ENCODE data around the gene RFC2.
"Not testable (repeated sequence)": the region's sequence is repeated elsewhere in the genome, so short reads cannot be mapped to it uniquely, and the experiment has no call there.

RFC2 gene

DNA sequence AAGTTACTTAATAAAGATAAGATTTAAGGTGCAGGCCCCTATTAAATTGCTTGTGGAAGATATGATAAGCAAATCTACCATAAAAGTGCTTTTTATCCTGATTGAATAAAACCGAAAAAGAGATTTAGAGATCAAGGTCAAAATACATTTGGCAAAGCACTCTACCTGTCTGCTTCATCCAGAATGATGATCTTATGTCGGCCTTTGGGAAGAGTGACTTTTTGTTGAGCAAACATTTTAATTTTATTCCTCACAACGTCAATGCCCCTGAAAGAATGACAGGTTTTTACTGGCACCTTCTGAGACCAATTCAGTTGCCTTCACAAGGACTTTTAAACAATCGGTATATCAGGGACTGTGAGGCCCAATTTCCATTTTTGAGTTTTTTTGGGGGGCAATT, 7.7 kb downstream of the RFC2 start:
- no peak for DNase-seq

DNA sequence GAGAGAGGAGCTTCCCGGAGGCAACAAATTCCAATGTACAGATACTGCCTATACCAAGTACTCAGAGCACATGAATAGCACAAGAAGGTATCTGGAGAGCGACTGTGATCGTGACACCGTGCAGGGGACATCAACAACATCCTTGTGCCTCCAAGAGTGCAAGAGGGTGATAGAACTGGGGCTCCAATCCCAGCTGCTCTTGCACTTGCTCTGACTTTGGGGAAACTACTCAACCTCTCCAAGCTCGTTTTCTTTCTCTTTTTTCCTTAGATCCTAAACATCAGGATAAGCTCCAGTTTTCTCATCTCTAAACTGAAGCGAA, 12.1 kb downstream of the RFC2 start:
- no peak for DNase-seq

DNA sequence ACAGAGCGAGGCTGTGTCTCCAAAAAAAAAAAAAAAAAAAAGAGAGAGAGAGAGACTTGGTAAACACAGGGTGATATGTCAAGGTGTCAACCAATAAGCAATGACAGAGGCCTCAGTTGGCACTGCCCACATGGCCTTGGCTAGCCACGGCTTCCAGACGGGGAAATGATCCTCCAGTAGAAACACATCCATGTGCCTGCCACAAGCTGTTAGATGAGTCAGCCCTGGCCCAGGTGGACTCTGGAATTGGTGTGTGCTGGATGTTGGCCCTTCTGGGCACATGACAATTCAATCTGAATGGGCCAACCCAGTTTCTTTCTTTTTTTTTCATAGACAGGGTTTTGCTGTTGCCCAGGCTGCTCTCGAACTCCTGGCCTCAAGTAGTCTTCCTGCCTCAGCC, 13.7 kb downstream of the RFC2 start:
- DNase-seq = no peak

DNA sequence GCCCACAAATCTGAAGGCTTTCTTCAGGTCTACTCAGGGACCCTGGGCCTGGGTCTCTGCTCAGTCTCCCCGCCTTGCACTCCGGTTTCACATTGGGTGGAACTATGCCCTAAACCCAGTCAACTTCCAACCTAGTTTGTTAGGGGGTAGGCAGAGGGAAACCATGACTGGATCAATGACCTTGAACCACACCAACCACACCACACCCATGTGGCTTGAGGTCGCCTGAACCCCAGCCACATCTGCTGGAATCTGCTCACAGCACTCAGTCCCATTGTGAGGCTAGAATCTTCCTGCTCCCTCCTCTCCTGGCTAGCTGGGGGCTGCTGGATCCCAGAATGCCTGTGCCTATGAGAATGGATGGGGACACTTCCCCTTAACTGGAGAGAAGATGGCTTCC, 17.9 kb downstream of the RFC2 start:
- DNase-seq = no peak

DNA sequence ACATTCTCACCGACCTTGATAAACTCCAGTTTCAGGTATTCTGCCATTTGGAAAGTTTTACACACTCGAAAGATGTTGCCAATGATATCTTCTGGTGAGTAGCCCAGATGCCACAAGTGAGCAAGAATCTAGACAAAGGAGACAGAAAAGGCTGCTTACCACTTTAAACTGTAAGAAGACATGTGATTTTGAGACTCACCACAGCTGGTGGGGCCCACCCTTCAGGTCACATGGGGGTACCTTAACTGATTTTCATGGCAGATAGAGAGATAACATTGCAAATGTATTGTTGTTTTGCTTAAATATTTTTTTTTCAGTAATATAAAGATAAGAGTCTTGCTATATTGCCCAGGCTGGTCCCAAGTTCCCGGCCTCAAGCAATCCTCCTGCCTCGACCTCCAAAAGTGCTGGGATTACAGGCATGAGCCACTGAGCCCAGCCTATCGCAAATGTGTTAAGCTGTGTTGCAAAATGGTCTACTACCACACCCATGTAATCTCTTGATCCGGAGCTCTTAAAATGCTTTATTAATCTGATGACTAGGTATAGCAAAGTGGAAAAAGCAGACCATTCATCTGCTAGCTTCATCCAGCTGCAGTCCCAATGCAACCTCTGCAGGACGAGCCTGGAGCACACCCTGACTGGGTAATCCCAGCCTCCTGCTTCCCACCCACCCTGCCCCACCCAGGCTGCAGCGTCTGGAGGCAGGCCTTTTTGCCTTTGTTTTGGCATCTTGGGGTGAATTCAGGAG, 18.5 kb downstream of the RFC2 start:
- no peak for DNase-seq

DNA sequence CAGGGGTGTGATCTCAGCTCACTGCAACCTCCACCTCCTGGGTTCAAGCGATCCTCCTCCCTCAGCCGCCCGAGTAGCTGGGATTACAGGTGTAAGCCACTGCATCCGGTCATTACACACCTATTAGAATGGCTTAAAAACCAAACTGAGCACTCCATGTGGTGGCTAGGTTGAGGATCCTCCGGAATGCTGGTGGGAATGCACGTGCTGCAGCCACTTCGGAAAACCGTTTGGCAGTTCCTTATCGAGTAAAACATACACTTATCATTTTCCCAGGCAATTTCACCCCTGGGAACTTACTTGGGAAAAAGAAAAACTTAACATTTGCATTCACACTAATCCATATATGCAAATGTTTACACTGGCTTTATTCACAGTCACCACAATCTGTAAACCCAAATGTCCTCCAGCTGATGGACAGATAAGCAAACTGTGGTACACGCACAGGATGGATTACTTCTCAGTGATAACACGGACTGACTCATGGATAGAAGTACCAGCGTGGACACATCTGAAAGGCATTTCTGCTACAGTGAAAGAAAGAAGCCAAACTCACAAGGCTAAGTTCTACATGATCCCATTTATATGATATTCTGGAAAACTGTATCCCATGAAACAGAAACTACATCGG, 20.4 kb downstream of the RFC2 start:
- DNase-seq = no peak

DNA sequence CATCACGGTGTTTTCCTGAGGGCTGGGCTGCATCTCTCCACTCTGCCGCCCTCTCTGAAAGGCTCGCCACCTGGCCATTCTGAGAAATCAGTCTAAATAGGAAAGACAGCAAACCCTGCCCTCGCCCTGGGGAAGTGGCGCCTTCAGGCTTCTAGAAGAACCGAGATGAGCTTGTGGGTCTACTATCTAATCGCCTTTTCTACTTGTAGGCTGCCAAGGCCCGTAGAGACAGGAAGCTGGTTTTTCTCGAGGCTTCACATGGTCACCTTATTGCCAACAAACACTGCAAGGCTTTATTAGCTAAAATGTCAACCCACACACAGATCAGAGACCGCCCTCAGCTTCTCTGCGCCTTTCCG, 23.0 kb downstream of the RFC2 start:
- DNase-seq = no peak

DNA sequence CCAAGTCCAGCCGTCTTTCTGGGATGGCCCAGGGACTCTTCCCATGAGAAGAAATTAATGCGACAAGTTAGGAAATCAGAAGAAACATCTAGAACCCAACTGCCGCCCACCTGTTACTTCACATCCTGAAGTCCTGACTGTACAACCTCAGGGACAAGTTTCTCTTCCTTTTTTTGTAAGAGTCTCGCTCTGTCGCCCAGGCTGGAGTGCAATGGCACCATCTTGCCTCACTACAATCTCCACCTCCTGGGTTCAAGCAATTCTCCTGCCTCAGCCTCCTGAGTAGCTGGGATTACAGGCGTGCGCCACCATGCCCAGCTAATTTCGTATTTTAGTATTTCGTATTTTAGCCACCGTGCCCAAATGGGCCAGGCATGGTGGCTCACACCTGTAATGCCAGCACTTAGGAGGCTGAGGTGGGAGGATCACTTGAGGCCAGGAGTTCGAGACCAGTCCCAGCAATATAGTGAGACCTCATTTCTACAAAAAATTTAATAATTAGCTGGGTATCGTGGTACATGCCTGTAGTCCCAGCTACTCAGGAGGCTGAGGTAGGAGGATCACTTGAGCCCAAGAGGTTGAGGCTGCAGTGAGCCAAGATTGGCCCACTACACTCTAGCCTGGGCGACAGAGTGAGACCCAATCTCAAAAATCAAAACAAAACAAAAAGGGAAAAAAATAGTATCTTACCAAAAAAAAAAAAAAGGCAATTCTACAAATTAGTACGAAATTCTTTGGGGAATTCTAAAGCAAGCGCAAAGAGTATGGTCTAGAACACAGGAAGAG, 23.6 kb downstream of the RFC2 start:
- no peak for DNase-seq

DNA sequence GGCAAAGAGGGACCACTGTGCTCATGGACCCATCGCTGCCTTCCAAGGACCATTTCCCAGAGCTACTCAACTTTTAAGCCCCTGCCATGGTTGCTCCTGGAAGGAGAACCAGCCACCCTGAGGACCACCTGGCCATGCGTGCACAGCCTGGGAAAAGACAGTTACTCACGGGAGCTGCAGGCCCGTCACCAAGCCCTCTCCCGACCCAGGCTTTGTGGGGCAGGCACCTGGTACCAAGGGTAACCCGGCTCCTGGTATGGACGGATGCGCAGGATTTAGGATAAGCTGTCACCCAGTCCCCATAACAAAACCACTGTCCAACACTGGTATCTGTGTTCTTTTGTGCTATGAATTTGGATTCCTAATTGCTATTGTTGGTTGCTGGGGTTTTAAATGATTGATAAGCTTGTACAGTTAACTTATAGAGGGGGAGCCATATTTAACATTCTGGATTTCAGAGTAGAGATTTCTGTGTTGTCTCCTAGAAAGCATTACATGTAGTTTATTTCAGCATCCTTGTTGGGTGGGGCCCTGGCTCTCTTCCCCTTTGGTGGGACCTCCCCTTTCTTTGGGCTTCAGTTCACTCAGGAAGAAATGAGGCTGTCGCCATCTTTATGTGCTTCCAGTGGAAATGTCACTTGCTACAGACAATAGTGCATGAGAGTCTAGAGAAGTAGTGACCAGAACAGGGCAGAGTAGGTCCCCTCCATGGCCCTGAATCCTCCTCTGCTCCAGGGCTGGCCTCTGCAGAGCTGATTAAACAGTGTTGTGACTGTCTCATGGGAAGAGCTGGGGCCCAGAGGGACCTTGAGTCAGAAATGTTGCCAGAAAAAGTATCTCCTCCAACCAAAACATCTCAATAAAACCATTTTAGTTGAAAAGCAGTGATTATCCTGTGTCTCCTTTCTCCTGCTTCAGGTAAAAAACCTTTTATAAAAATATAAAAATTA, 25.0 kb downstream of the RFC2 start:
- no peak for DNase-seq

- no peak for DNase-seq
These were observed 27.6 kb downstream of the RFC2 start for GRCh38 chr7:74226633-74227032.

- no peak for DNase-seq
These were observed 28.8 kb downstream of the RFC2 start for GRCh38 chr7:74225400-74225799.

DNA sequence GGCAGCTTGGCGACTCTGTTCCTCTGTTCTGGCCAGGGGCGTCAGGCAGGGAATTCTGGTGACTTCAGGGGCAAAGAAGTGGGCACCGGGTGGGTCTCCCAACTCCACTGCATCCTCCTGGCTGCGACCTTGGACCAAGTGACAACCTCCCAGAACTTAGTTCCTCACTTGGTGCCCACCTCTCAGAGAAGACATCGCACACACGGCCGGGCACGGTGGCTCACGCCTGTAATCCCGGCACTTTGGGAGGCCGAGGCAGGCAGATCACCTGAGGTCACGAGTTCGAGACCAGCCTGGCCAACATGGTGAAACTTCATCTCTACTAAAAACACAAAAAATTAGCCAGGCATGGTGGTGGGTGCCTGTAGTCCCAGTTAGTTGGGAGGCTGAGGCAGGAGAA, 29.3 kb downstream of the RFC2 start:
- not testable (repeated sequence) for DNase-seq

- DNase-seq = no peak
These were observed 29.7 kb downstream of the RFC2 start for GRCh38 chr7:74224511-74224832.

DNA sequence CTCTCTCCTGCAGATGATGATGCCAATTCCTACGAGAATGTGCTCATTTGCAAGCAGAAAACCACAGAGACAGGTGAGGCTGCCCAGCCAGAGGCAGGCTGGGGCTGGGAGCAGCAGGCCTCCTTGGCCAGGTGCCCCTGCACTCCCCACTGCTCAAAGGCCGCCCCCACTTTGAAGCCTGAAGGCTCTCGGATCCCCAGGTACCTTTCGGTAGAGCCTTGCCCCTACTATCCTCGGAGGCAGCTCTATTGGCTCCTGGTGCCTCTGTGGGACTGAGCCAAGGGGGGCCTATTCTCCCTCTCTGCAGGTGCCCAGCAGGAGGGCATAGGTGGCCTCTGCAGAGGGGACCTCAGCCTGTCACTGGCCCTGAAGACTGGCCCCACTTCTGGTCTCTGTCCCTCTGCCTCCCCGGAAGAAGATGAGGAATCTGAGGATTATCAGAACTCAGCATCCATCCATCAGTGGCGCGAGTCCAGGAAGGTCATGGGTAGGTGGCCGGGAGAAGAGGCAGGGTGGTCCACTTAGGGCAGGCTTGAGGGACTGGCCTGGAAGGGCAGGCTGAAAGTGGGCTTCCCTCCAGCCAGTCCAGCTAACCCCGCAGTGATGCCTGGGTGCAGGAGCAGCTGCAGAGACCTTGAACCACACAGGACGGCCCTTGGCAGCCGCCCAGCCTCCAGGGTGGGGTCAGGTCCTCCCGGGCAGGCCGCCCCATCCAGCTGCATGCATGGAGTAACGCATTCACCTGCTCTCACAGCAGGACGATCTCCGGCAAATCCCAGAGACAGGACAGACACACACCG, 30.3 kb downstream of the RFC2 start:
- no peak for DNase-seq

DNA sequence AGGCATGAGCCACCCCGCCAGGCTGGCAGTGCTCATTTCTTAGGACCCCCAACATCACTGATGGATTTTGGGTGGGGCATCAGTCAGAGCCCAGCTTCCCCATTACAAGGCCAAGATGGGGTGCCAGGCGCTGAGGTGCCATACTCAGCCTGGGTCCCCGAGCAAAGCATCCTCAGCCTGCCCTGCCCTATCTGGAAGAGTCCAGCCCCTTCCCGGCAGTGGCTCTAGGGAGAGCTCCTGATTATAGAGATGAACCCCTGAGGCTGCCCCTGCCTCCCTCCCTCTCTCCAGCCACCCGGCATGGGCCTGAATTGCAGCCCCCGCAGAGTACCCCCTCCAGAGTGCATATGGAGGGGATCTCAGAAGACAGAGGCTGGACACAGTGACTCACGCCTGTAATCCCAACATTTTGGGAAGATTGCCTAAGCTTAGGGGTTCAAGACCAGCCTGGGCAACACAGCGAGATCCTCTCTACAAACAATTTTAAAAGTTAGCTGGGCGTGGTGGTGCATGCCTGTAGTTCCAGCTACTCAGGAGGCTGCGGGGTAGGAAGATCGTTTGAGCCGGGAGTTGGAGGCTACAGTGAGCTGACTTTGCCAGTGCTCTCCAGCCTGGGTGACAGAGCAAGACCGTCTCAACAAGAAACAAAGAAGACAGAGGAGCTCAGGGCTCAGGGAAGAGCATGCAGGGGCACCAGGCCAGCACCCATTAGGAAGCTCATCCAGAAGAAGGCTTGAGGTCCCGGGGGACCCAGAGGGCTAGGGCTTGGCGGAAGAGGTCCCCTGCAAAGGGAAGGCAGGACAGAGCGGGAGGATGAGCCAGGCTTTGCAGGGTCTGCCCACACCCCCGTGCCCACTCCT, 31.1 kb downstream of the RFC2 start:
- DNase-seq = no peak

- DNase-seq = no peak
These were observed 32.5 kb downstream of the RFC2 start for GRCh38 chr7:74221713-74222112.

DNA sequence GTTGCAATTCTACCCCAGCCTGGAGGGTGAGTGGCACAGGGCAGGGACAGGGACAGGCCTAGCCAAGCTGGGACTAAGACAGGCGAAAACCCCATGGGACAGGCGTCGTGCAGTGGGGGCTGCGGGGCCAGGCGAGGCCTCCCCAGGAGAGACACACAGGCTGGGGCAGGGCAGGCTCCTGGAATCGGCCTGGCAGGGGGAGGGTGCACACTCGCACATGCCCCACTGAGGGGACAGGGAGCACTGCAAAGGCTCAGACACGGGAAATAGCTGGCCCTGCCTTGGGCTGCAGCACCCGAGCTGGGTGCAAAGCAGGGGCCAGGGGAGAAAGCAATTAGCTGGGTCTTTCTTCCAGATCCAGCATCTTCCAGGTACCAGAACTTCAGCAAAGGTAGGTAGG, 34.0 kb downstream of the RFC2 start:
- DNase-seq = no peak

GRCh38 chr7:74219416-74219815, 34.8 kb downstream of the RFC2 start:
- no peak for DNase-seq

GRCh38 chr7:74218343-74218698, 35.9 kb downstream of the RFC2 start:
- DNase-seq = no peak

- DNase-seq = peak; percentile 26
These were observed 36.5 kb downstream of the RFC2 start for GRCh38 chr7:74217455-74218342.

DNA sequence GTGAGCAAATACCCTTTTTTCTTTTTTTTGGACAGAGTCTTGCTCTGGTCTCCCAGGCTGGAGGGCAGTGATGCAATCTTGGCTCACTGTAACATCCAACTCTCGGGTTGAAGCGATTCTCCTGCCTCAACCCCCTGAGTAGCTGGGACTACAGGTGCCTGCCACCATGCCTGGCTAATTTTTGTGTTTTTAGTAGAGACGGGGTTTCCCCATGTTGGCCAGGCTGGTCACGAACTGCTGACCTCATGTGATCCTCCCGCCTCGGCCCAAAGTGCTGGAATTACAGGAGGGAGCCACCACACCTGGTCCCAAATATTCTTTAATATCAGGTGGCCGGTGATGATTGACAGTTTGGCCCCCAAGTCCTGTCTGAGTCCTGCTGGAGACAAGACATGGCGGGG, 37.8 kb downstream of the RFC2 start:
- DNase-seq = no peak
